AG09319 (cell line): ENCODE data around the gene CELA2B.

Source experiments
- DNase-seq: peaks from one replicate; pipeline ENCODE4 v3.0.0-alpha.2; 2010; ENCODE audit warnings: low read depth; ENCODE audit errors: extremely low read depth
- CTCF ChIP-seq: IDR thresholded peaks from 2 replicates; pipeline ENCODE4 v1.5.1; 2011; ENCODE audit warnings: low read depth, mild to moderate bottlenecking, inconsistent platforms, low read length, moderate library complexity

Gene CELA2B

GRCh38 chr1:15525050-15526020 is 49.4 kb downstream of the CELA2B start:
- no peak for DNase-seq
- no peak for TF ChIP-seq CTCF

- DNase-seq: no peak
- no peak for TF ChIP-seq CTCF
Measured at GRCh38 chr1:15526021-15526489, 50.2 kb downstream of the CELA2B start.

GRCh38 chr1:15526490-15527339 is 50.8 kb downstream of the CELA2B start, which contains the start of gene DNAJC16:
Gene DNAJC16, plus strand, starts transcription at chr1:15526848. Its CDS starts 2,258 bp downstream, at chr1:15529106.
- peak; percentile 100 for DNase-seq
- TF ChIP-seq CTCF: peak; percentile 31

- no peak for TF ChIP-seq CTCF
- no peak for DNase-seq
Measured at GRCh38 chr1:15531003-15531402, 55.1 kb downstream of the CELA2B start.

GRCh38 chr1:15531682-15532081 is 55.8 kb downstream of the CELA2B start:
- DNase-seq: no peak
- no peak for TF ChIP-seq CTCF

GRCh38 chr1:15538771-15539170 is 62.9 kb downstream of the CELA2B start:
- TF ChIP-seq CTCF: no peak
- DNase-seq: no peak
